Hepatocyte (in vitro differentiated cells): ENCODE measurements around the gene DEFB123. TPM values are rescaled to one million over a fixed set of nuclear protein-coding genes. Genes with fewer than 3 reads are reported as not detected.

Experiments used
- DNase-seq: peaks from one replicate; pipeline ENCODE4 v3.0.0-alpha.2; 2016; ENCODE audit warnings: low spot score
- H2AFZ ChIP-seq: fragments of 200-600 bp; sonication (generic); 2 replicates; pipeline ENCODE4 v1.6.0; 2016; ENCODE audit warnings: antibody characterized with exemption, mild to moderate bottlenecking
- H3K27ac ChIP-seq: fragments of 200-600 bp; sonication (generic); 2 replicates; pipeline ENCODE4 v1.5.1; 2016; ENCODE audit warnings: mild to moderate bottlenecking
- H3K27me3 ChIP-seq: fragments of 200-600 bp; sonication (generic); 2 replicates; pipeline ENCODE4 v1.6.1; 2016
- H3K36me3 ChIP-seq: fragments of 200-600 bp; sonication (generic); replicated peaks from 2 replicates; pipeline ENCODE4 v1.5.1; 2016; ENCODE audit warnings: low read depth; ENCODE audit not compliant: insufficient read depth
- H3K4me1 ChIP-seq: fragments of 200-600 bp; sonication (generic); 2 replicates; pipeline ENCODE4 v1.5.1; 2016; ENCODE audit warnings: mild to moderate bottlenecking, moderate library complexity; ENCODE audit not compliant: insufficient read depth
- H3K4me2 ChIP-seq: fragments of 200-600 bp; sonication (generic); 2 replicates; pipeline ENCODE4 v1.6.0; 2016
- H3K4me3 ChIP-seq: fragments of 200-600 bp; sonication (generic); 2 replicates; pipeline ENCODE4 v1.5.1; 2016; ENCODE audit warnings: mild to moderate bottlenecking
- H3K79me2 ChIP-seq: fragments of 200-600 bp; sonication (generic); 2 replicates; pipeline ENCODE4 v1.6.0; 2017; ENCODE audit warnings: mild to moderate bottlenecking
- H3K9me2 ChIP-seq: fragments of 200-600 bp; sonication (generic); replicated peaks from 2 replicates; pipeline ENCODE4 v1.6.0; 2017; ENCODE audit warnings: mild to moderate bottlenecking; ENCODE audit not compliant: insufficient read depth
- H3K9me3 ChIP-seq: fragments of 200-600 bp; sonication (generic); 2 replicates; pipeline ENCODE4 v1.5.1; 2016; ENCODE audit warnings: low read depth, mild to moderate bottlenecking
- H4K20me1 ChIP-seq: fragments of 200-600 bp; sonication (generic); 2 replicates; pipeline ENCODE4 v1.6.0; 2016; ENCODE audit warnings: mild to moderate bottlenecking; ENCODE audit not compliant: insufficient read depth, poor library complexity, severe bottlenecking
- CTCF ChIP-seq: fragments of 200-600 bp; sonication (generic); IDR thresholded peaks from 2 replicates; pipeline ENCODE4 v1.5.1; 2016; ENCODE audit warnings: antibody characterized with exemption, mild to moderate bottlenecking; ENCODE audit not compliant: poor library complexity
- EZH2 ChIP-seq: fragments of 200-600 bp; sonication (generic); IDR thresholded peaks from 2 replicates; pipeline ENCODE4 v1.6.1; 2016; ENCODE audit warnings: antibody characterized with exemption, mild to moderate bottlenecking, borderline replicate concordance
- EZH2phosphoT487 ChIP-seq: fragments of 200-600 bp; sonication (generic); IDR thresholded peaks from one replicate; pipeline ENCODE4 v1.6.1; 2018; ENCODE audit warnings: antibody characterized with exemption, mild to moderate bottlenecking, low read depth, moderate library complexity; ENCODE audit not compliant: unreplicated experiment, severe bottlenecking
- WGBS: methylation state at CpG from one replicate; pipeline ENCODE4 v1.1.6; 2016; ENCODE audit warnings: low lambda C conversion rate; ENCODE audit errors: missing lambda C conversion rate; 5-methylcytosine and 5-hydroxymethylcytosine counted together
- polyA plus RNA-seq: library from polyadenylated mRNA; unstranded; fragments of >200 nt; fragmentation: Nextera tagmentation; extraction: Ambion mirVana; gene quantifications from 2 replicates; pipeline ENCODE4 v1.2.1, GENCODE V29; 2016
- total RNA-seq: library from RNA; depleted of rRNA; stranded (reverse); fragments of >200 nt; gene quantifications from 2 replicates; pipeline ENCODE4 v1.2.3, GENCODE V29; 2014

Gene DEFB123
- total and polyA plus RNA-seq, 2 experiments from 2014 or later = not detected

GRCh38 chr20:31497838-31498540 lies 57.6 kb downstream of the DEFB123 start:
- no peak overlapping the region for H3K4me3 ChIP-seq
- no peak overlapping the region for H3K4me2 ChIP-seq
- H3K79me2 ChIP-seq = no peaks in the 10 kb centered on the region
- no peak overlapping the region for H3K27ac ChIP-seq
- H3K9me3 ChIP-seq = no peaks in the 10 kb centered on the region
- no peaks in the 10 kb centered on the region for H3K4me1 ChIP-seq
- H3K27me3 ChIP-seq = no peaks in the 10 kb centered on the region
- no peaks in the 10 kb centered on the region for H4K20me1 ChIP-seq
- WGBS = 33% methylated on average over 6 of the region's 6 CpGs
- no peaks in the 10 kb centered on the region for H3K9me2 ChIP-seq
- DNase-seq = peak; percentile 26
- TF ChIP-seq EZH2 = no peak
- no peak for TF ChIP-seq EZH2phosphoT487
- TF ChIP-seq CTCF = no peak
- H2AFZ ChIP-seq = no peak overlapping the region
- H3K36me3 ChIP-seq = no peaks in the 10 kb centered on the region

Other genes starting within 250 kb of the DEFB123 start
- not detected in 2 replicates for gene DEFB115, start 183.0 kb upstream of the DEFB123 start, total RNA-seq
- gene DEFB115, start 183.0 kb upstream of the DEFB123 start, polyA plus RNA-seq = not detected in 2 replicates
- not detected in 2 replicates for gene DEFB116, start 132.0 kb upstream of the DEFB123 start, total RNA-seq
- gene DEFB116, start 132.0 kb upstream of the DEFB123 start, polyA plus RNA-seq = not detected in 2 replicates
- gene DEFB118, start 72.0 kb upstream of the DEFB123 start, total RNA-seq = not detected in 2 replicates
- gene DEFB118, start 72.0 kb upstream of the DEFB123 start, polyA plus RNA-seq = not detected in 2 replicates
- gene DEFB119, start 50.0 kb upstream of the DEFB123 start, total RNA-seq = not detected in 2 replicates
- not detected in 2 replicates for gene DEFB119, start 50.0 kb upstream of the DEFB123 start, polyA plus RNA-seq
- gene DEFB121, start 34.4 kb upstream of the DEFB123 start, total RNA-seq = not detected in 2 replicates
- not detected in 2 replicates for gene DEFB121, start 34.4 kb upstream of the DEFB123 start, polyA plus RNA-seq
- gene DEFB124, start 34.5 kb downstream of the DEFB123 start, total RNA-seq = not detected in 2 replicates
- gene DEFB124, start 34.5 kb downstream of the DEFB123 start, polyA plus RNA-seq = not detected in 2 replicates
- gene REM1, start 34.7 kb downstream of the DEFB123 start, total RNA-seq = 0.08 TPM in 1 of 2 replicates, not detected in the other
- gene REM1, start 34.7 kb downstream of the DEFB123 start, polyA plus RNA-seq = 1.1 TPM in 1 of 2 replicates, not detected in the other
- 219 and 228 TPM in 2 replicates for gene HM13, start 73.8 kb downstream of the DEFB123 start, total RNA-seq
- gene HM13, start 73.8 kb downstream of the DEFB123 start, polyA plus RNA-seq = 460 and 461 TPM in 2 replicates
- gene ID1, start 164.7 kb downstream of the DEFB123 start, total RNA-seq = 616 and 651 TPM in 2 replicates
- gene ID1, start 164.7 kb downstream of the DEFB123 start, polyA plus RNA-seq = 310 and 388 TPM in 2 replicates
- gene COX4I2, start 197.3 kb downstream of the DEFB123 start, total RNA-seq = 0.68 and 3.6 TPM in 2 replicates
- gene COX4I2, start 197.3 kb downstream of the DEFB123 start, polyA plus RNA-seq = 0.37 and 3.3 TPM in 2 replicates